NCI-H187 (cell line): ENCODE data around the gene COL18A1.

ENCODE experiments used
- DNase-seq, 2 experiments: peaks; one replicate each; lab custom pipeline; 2025; lab: John Stamatoyannopoulos, UW

Gene COL18A1

GRCh38 chr21:45455674-45456583, 51.0 kb downstream of the COL18A1 start:
- DNase-seq = no peak

- DNase-seq = no peak
These were observed 51.7 kb downstream of the COL18A1 start for GRCh38 chr21:45456584-45457160.

- no peak for DNase-seq
These were observed 52.3 kb downstream of the COL18A1 start for GRCh38 chr21:45457161-45457831.

GRCh38 chr21:45457832-45458172, 52.8 kb downstream of the COL18A1 start:
- DNase-seq = no peak

- DNase-seq = no peak
These were observed 53.6 kb downstream of the COL18A1 start for GRCh38 chr21:45458281-45459170.

- DNase-seq = no peak
These were observed 54.4 kb downstream of the COL18A1 start for GRCh38 chr21:45459171-45460010.

GRCh38 chr21:45460011-45460565, 55.1 kb downstream of the COL18A1 start:
- DNase-seq = no peak

- DNase-seq = no peak
These were observed 55.8 kb downstream of the COL18A1 start for GRCh38 chr21:45460611-45461368.

GRCh38 chr21:45461369-45461750, 56.4 kb downstream of the COL18A1 start:
- no peak for DNase-seq

GRCh38 chr21:45461806-45462341, 56.9 kb downstream of the COL18A1 start:
- DNase-seq = no peak

- no peak for DNase-seq
These were observed 58.9 kb downstream of the COL18A1 start for GRCh38 chr21:45463871-45464270.

GRCh38 chr21:45464309-45464708, 59.3 kb downstream of the COL18A1 start:
- no peak for DNase-seq

- no peak for DNase-seq
These were observed 60.1 kb downstream of the COL18A1 start for GRCh38 chr21:45465105-45465504.

GRCh38 chr21:45465611-45466329, 60.8 kb downstream of the COL18A1 start:
- DNase-seq = no peak

GRCh38 chr21:45466330-45467220, 61.6 kb downstream of the COL18A1 start:
- DNase-seq = no peak

- DNase-seq = no peak
These were observed 62.3 kb downstream of the COL18A1 start for GRCh38 chr21:45467221-45467779.

GRCh38 chr21:45468051-45468970, 63.3 kb downstream of the COL18A1 start:
- DNase-seq = no peak
